CD8-positive, alpha-beta memory T cell (primary cell): ENCODE results near the gene AMBRA1. TPM values are rescaled to one million over a fixed set of nuclear protein-coding genes. Genes with fewer than 3 reads are reported as not detected.
A peak's percentile ranks its signal among the peaks of the same experiment; 100 is the strongest.

Experiments
- CTCF ChIA-PET: fragments of 350-600 bp; sonication (Branson Sonifier 250); formaldehyde crosslinking; loops from one replicate; lab custom pipeline; 2021; ENCODE audit warnings: antibody characterized with exemption; lab: Charles Lee
- POLR2A ChIA-PET: fragments of 350-600 bp; sonication (Branson Sonifier 250); formaldehyde crosslinking; loops from one replicate; lab custom pipeline; 2021; ENCODE audit warnings: antibody characterized with exemption; lab: Charles Lee
- DNase-seq, 5 donors: peaks; one replicate each; pipeline versions ENCODE4 v3.0.0 to v3.0.0-alpha.2; 2020 to 2022; ENCODE audit warnings: mixed read lengths in 1 of 5
- H3K27ac ChIP-seq: one replicate; pipeline ENCODE4 v1.7.0; 2013; ENCODE audit warnings: low read depth, mild to moderate bottlenecking, low read length, moderate library complexity
- H3K27me3 ChIP-seq: 2 replicates; pipeline ENCODE4 v1.7.0; 2013; ENCODE audit warnings: low read length, mild to moderate bottlenecking; ENCODE audit not compliant: insufficient read depth, poor library complexity, severe bottlenecking
- H3K36me3 ChIP-seq: 2 replicates; pipeline ENCODE4 v1.7.0; 2013; ENCODE audit warnings: mild to moderate bottlenecking, low read length, moderate library complexity; ENCODE audit not compliant: insufficient read depth
- H3K4me1 ChIP-seq: 2 replicates; pipeline ENCODE4 v1.7.0; 2013; ENCODE audit warnings: mild to moderate bottlenecking, low read length, moderate library complexity; ENCODE audit not compliant: insufficient read depth
- H3K4me3 ChIP-seq: 2 replicates; pipeline ENCODE4 v1.7.0; 2013; ENCODE audit warnings: mild to moderate bottlenecking, low read length
- H3K9me3 ChIP-seq: 2 replicates; pipeline ENCODE4 v1.7.0; 2013; ENCODE audit warnings: mild to moderate bottlenecking, low read length
- H3K27ac Mint-ChIP-seq, 8 donors: one replicate each; pipeline ENCODE4 v1.8.0; 2020 to 2021; ENCODE audit warnings: mixed read lengths in 8 of 8, mild to moderate bottlenecking in 6 of 8, inconsistent platforms in 3 of 8, moderate library complexity in 3 of 8
- H3K27me3 Mint-ChIP-seq, 2 donors: one replicate each; pipeline ENCODE4 v1.8.0; 2020 to 2021; ENCODE audit warnings: mixed read lengths in 2 of 2, mild to moderate bottlenecking in 1 of 2, moderate library complexity in 1 of 2
- H3K36me3 Mint-ChIP-seq, 3 donors: one replicate each; pipeline ENCODE4 v1.8.0; 2020 to 2021; ENCODE audit warnings: mixed read lengths in 3 of 3, inconsistent platforms in 1 of 3, mild to moderate bottlenecking in 1 of 3
- H3K4me1 Mint-ChIP-seq, 3 donors: one replicate each; pipeline ENCODE4 v1.8.0; 2020 to 2021; ENCODE audit warnings: mixed read lengths in 3 of 3, inconsistent platforms in 1 of 3, mild to moderate bottlenecking in 1 of 3
- H3K4me3 Mint-ChIP-seq, 7 donors: one replicate each; pipeline ENCODE4 v1.8.0; 2020 to 2021; ENCODE audit warnings: mixed read lengths in 7 of 7, mild to moderate bottlenecking in 6 of 7, moderate library complexity in 4 of 7, inconsistent platforms in 2 of 7
- H3K9me3 Mint-ChIP-seq, 5 donors: one replicate each; pipeline ENCODE4 v1.8.0; 2020 to 2022; ENCODE audit warnings: mixed read lengths in 5 of 5, mild to moderate bottlenecking in 3 of 5, moderate library complexity in 2 of 5, inconsistent platforms in 1 of 5
- polyA plus RNA-seq: library from polyadenylated mRNA; unstranded; fragments of 300-500 nt; fragmentation: Illumina TruSeq; gene quantifications from one replicate; pipeline ENCODE4 v1.2.3, GENCODE V29; 2021
- total RNA-seq, 2 experiments: library from RNA; stranded (reverse); gene quantifications; one replicate each; pipeline ENCODE4 v1.2.3, GENCODE V29; 2021

The AMBRA1 gene
- total and polyA plus RNA-seq, 3 experiments from 2014 or later: 13.6 to 33.3 (median 31.3) TPM

DNA sequence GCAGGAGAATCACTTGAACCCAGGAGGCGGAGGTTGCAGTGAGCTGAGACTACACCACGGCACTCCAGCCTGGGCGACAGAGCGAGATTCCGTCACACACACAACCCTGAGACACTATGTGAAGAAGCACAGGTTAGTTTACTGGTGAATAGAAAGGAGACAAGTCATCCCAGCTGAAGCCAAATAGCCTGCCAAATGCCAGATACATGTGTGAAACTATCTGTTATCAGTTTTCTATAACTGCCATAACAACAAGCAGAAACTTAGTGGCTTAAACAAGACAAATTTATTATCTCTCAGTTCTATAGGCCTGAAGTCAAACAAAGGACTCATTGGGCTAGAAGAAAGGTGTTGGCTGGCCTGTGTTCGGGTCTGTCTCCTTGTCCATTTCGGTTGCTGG, 114.2 kb downstream of the AMBRA1 start:
- Histone ChIP-seq H3K9me3 (no peaks in the 10 kb centered on the region), H3K4me3 (no peak overlapping the region), H3K36me3 (no peaks in the 10 kb centered on the region), H3K27me3 (no peaks in the 10 kb centered on the region), H3K27ac (no peak overlapping the region), H3K4me1 (no peaks in the 10 kb centered on the region)
- peaks cover 24 to 63% (median 32%) of the 10 kb centered on the region in 3 donors for H3K4me1 Mint-ChIP-seq
- no peak for DNase-seq
- no peaks in the 10 kb centered on the region for H3K27me3 Mint-ChIP-seq
- peak overlapping the region in 2 of 8 donors; percentile 26 to 37 for H3K27ac Mint-ChIP-seq
- CTCF ChIA-PET: interaction anchor here (3.2 kb wide), 1 partner anchor 11 kb away, joined by 13 read pairs; no protein-coding TSS in a partner anchor
- POLR2A ChIA-PET: no interaction called here
- peaks cover 0 to 38% (median 6%) of the 10 kb centered on the region in 3 donors for H3K36me3 Mint-ChIP-seq
- H3K9me3 Mint-ChIP-seq: no peaks in the 10 kb centered on the region
- H3K4me3 Mint-ChIP-seq: no peak overlapping the region

DNA sequence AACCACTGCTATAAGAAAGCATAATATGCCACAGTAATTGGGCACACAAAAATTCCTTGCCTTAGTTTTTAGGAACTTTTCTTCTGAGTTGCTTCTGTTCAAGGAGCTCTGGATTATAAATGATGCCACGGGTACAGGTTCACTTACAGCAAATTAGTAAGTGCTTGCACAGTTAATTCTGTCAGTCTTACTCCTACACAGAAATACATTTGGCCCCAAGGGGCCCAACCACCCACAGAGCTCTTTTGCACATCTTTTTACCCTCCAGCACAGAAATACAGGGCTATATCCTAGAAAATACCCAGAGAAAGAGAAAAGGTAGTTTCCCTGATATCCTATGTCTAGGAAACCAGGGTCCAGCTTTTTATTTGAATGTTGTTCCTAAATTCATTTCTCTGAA, 115.6 kb downstream of the AMBRA1 start:
- Histone ChIP-seq H3K4me3 (no peak overlapping the region), H3K4me1 (no peaks in the 10 kb centered on the region), H3K27me3 (no peaks in the 10 kb centered on the region), H3K9me3 (no peaks in the 10 kb centered on the region), H3K27ac (no peak overlapping the region), H3K36me3 (no peaks in the 10 kb centered on the region)
- peaks cover 30 to 59% (median 33%) of the 10 kb centered on the region in 3 donors for H3K4me1 Mint-ChIP-seq
- H3K36me3 Mint-ChIP-seq: peaks cover 0 to 31% (median 6%) of the 10 kb centered on the region in 3 donors
- no peak overlapping the region for H3K4me3 Mint-ChIP-seq
- H3K9me3 Mint-ChIP-seq: no peaks in the 10 kb centered on the region
- no peak overlapping the region for H3K27ac Mint-ChIP-seq
- DNase-seq: no peak
- ChIA-PET POLR2A (no interaction called here), CTCF (interaction anchor here (3.2 kb wide), 1 partner anchor 12 kb away, joined by 13 read pairs; no protein-coding TSS in a partner anchor)
- H3K27me3 Mint-ChIP-seq: no peaks in the 10 kb centered on the region

DNA sequence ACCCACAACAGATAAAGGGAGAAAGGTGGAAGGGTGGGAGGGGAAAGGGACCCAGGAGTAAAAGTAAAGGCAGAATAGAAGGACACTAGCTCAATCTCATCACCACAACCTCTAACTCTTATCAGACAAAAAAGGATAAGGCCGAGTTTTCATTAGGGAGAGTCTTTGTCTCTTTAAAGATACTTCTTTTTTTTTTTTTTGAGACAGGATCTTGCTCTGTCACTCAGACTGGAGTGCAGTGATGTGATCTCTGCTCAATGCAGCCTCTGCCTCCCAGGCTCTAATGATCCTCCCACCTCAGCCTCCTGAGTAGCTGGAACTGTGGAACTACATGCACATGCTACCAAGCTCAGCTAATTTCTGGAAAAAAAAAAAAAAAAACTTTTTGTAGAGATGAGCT, 116.7 kb downstream of the AMBRA1 start:
- Mint-ChIP-seq H3K4me3 (peak overlapping the region in 1 of 7 donors; percentile 9), H3K9me3 (no peaks in the 10 kb centered on the region), H3K4me1 (peaks cover 33 to 60% (median 38%) of the 10 kb centered on the region in 3 donors), H3K36me3 (peaks cover 0 to 24% (median 6%) of the 10 kb centered on the region in 3 donors), H3K27ac (peak overlapping the region in 2 of 8 donors; percentile 14 to 17), H3K27me3 (no peaks in the 10 kb centered on the region)
- no peak overlapping the region for H3K27ac ChIP-seq
- no peaks in the 10 kb centered on the region for H3K4me1 ChIP-seq
- ChIA-PET CTCF (interaction anchor here (1.7 kb wide), 1 partner anchor 13 kb away, joined by 7 read pairs; no protein-coding TSS in a partner anchor), POLR2A (no interaction called here)
- H3K4me3 ChIP-seq: no peak overlapping the region
- H3K27me3 ChIP-seq: no peaks in the 10 kb centered on the region
- no peak for DNase-seq
- H3K36me3 ChIP-seq: no peaks in the 10 kb centered on the region
- no peaks in the 10 kb centered on the region for H3K9me3 ChIP-seq

DNA sequence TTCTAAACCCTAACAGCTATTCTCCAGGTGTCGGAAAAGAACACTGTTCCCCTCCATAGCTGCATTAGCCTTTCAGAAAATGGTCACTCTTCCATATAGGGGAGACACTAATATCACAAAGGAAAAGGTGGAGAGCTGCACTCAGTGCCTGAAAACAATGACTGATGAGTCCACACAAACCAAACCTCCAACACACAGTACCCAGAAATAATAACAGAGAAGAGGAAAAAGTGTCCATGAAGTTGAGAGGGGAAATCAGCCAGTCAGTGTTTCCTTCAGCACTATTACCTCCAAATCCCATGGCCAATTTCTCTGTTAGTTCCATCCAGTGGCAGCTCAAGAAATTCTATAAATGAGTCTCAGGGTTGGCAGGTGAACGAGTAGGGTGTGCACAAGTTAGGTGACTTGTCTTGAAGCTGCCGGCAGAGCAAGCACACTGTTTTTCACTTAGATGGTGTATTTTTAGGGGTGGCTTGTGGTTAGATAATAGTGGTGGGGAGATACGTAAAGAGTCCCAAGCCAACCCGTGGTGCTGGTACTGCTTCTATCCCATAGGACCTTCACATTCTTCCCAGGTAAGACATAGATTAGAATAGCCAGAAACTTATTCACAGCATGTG, 117.8 kb downstream of the AMBRA1 start:
- H3K36me3 ChIP-seq: no peaks in the 10 kb centered on the region
- no peaks in the 10 kb centered on the region for H3K27me3 ChIP-seq
- H3K36me3 Mint-ChIP-seq: peaks cover 0 to 18% (median 4%) of the 10 kb centered on the region in 3 donors
- POLR2A ChIA-PET: no interaction called here
- H3K27me3 Mint-ChIP-seq: no peaks in the 10 kb centered on the region
- peak overlapping the region in 3 of 7 donors; percentile 8 to 27 (median 24) for H3K4me3 Mint-ChIP-seq
- H3K27ac ChIP-seq: no peak overlapping the region
- H3K9me3 ChIP-seq: no peaks in the 10 kb centered on the region
- CTCF ChIA-PET: interaction anchor here (1.4 to 1.7 kb wide), 2 partner anchors 11 to 14 kb away, joined by 3 to 7 read pairs; no protein-coding TSS in a partner anchor
- no peak for DNase-seq
- H3K27ac Mint-ChIP-seq: peak overlapping the region in 7 of 8 donors; percentile 2 to 47 (median 24)
- no peaks in the 10 kb centered on the region for H3K4me1 ChIP-seq
- H3K4me1 Mint-ChIP-seq: peaks cover 33 to 54% (median 38%) of the 10 kb centered on the region in 3 donors
- H3K4me3 ChIP-seq: no peak overlapping the region
- H3K9me3 Mint-ChIP-seq: no peaks in the 10 kb centered on the region

DNA sequence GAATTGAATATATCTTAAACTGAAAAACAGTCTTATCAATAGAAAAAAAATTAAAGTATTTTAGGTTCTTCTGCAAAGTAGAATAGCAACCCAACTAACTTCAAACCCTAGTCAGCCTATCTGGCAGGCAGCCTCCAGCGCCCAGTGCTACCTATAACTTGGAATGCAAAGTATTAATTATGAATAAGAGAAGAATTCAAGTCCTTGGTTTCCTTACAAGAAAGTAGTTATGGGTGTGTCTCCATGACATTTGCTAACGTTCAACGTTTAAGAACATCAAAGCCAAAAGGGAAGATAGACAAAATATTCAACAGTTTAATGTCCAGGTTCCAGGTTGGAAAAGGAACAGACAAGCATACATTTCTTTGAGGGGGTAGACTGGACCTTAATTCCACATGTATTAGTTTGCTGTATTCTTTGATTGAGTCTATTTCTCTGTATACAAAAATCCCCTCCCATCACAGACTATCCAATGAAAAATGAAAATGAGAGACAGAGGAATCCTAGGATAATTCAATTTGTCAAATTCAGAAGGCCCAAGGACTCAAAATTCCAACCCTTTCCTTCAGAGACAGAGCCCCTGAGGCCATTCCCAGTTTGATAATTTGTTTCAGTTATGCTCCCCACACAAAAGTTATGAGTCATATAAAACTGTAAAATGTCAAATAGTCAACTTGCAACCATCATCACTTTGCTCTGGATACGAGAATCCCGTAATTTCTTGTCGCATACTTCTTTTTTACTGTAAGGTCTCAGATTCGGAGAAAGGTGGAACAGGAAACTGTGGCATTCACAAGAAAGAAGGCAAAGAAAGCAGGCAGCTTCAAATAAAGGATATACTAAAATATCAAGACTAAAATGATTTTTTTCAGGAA, 118.5 kb downstream of the AMBRA1 start:
- no peak overlapping the region for H3K4me3 Mint-ChIP-seq
- CTCF ChIA-PET: interaction anchor here (1.4 to 1.7 kb wide), 2 partner anchors 11 to 15 kb away, joined by 3 to 7 read pairs; no protein-coding TSS in a partner anchor
- H3K27ac ChIP-seq: no peak overlapping the region
- POLR2A ChIA-PET: no interaction called here
- no peaks in the 10 kb centered on the region for H3K9me3 Mint-ChIP-seq
- H3K4me1 Mint-ChIP-seq: peaks cover 33 to 57% (median 38%) of the 10 kb centered on the region in 3 donors
- H3K27me3 Mint-ChIP-seq: no peaks in the 10 kb centered on the region
- no peak overlapping the region for H3K4me3 ChIP-seq
- H3K36me3 Mint-ChIP-seq: peaks cover 0 to 21% (median 4%) of the 10 kb centered on the region in 3 donors
- no peaks in the 10 kb centered on the region for H3K36me3 ChIP-seq
- H3K27ac Mint-ChIP-seq: peak overlapping the region in 1 of 8 donors; percentile 44
- no peaks in the 10 kb centered on the region for H3K4me1 ChIP-seq
- H3K9me3 ChIP-seq: no peaks in the 10 kb centered on the region
- no peaks in the 10 kb centered on the region for H3K27me3 ChIP-seq
- no peak for DNase-seq

DNA sequence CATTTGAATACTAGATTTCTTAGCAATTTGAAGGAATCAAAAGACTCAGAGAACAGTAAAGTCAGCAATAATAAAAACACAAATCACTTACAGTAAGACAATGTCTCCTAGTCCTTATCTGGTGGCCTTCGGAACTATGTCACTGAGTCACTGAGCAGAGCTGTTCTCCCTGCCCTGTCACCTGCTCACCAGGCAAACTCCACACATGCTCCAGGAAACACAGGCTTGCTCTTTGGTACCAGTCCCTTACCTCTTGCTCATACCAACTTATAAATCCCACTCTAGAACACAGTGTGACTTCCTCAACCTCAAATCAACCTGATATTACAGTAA, 121.2 kb downstream of the AMBRA1 start:
- Mint-ChIP-seq H3K36me3 (peaks cover 0 to 26% (median 5%) of the 10 kb centered on the region in 3 donors), H3K9me3 (no peaks in the 10 kb centered on the region), H3K27me3 (no peaks in the 10 kb centered on the region), H3K4me3 (no peak overlapping the region), H3K4me1 (peaks cover 27 to 47% (median 32%) of the 10 kb centered on the region in 3 donors), H3K27ac (peak overlapping the region in 2 of 8 donors; percentile 9 to 61)
- ChIA-PET CTCF (no interaction called here), POLR2A (no interaction called here)
- Histone ChIP-seq H3K27ac (no peak overlapping the region), H3K36me3 (no peaks in the 10 kb centered on the region), H3K4me3 (no peak overlapping the region), H3K27me3 (no peaks in the 10 kb centered on the region), H3K9me3 (no peaks in the 10 kb centered on the region), H3K4me1 (no peaks in the 10 kb centered on the region)
- no peak for DNase-seq

DNA sequence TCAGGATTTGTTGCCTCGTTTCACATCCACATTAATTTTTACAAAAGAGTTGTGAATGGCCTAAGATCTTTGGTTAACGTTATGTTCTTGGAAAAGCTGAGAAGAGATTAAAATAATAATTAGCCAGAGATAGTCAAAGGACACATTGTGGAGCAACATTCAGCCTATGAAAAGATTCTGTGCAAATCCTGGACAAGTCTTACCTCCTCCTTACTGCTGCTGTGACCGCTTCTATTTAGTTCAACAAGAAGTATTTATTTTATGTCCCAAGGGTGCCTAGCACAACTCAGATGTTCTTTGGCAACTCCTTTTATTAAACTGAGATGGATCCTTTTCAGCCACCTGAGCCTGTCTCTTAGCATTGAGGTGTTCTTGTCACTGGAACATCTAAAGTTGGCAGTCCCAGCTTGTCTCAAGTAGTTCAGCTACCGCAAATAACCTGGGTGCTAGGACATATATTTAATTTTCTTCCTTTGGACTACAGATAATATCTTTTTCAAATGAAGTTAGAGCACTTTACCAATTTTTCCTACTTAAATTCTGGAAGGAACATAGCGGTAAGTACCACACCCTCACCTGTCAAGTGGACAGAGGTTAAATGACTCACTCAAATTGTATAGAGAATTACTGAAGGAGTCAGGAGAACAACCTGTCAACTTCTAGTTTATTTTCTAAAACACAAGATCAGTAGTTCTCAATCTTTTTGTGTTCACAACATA, 121.7 kb downstream of the AMBRA1 start:
- Histone ChIP-seq H3K4me3 (no peak overlapping the region), H3K36me3 (no peaks in the 10 kb centered on the region), H3K27me3 (no peaks in the 10 kb centered on the region), H3K4me1 (no peaks in the 10 kb centered on the region), H3K27ac (no peak overlapping the region), H3K9me3 (no peaks in the 10 kb centered on the region)
- POLR2A ChIA-PET: no interaction called here
- Mint-ChIP-seq H3K27me3 (no peaks in the 10 kb centered on the region), H3K4me3 (no peak overlapping the region), H3K27ac (no peak overlapping the region), H3K9me3 (no peaks in the 10 kb centered on the region), H3K4me1 (peaks cover 27 to 42% (median 32%) of the 10 kb centered on the region in 3 donors), H3K36me3 (peaks cover 0 to 27% (median 6%) of the 10 kb centered on the region in 3 donors)
- no peak for DNase-seq
- CTCF ChIA-PET: no interaction called here
